Suprapubic skin (tissue), 4 donors: Measurements from ENCODE around the gene GASK1A. TPM values are rescaled to one million over a fixed set of nuclear protein-coding genes. Genes with fewer than 3 reads are reported as not detected.

ENCODE experiments used
- DNase-seq, 2 donors: peaks; one replicate each; pipeline ENCODE4 v3.0.0-alpha.2; 2019; ENCODE audit warnings: low spot score in 2 of 2
- H3K27ac ChIP-seq: fragments of 200-600 bp; sonication (generic); one replicate; pipeline ENCODE4 v1.5.1; 2019
- H3K27me3 ChIP-seq: fragments of 200-600 bp; sonication (generic); one replicate; pipeline ENCODE4 v1.5.1; 2019
- H3K36me3 ChIP-seq: fragments of 200-600 bp; sonication (generic); one replicate; pipeline ENCODE4 v1.5.1; 2019
- H3K4me1 ChIP-seq: fragments of 200-600 bp; sonication (generic); one replicate; pipeline ENCODE4 v1.5.1; 2019
- H3K4me3 ChIP-seq: fragments of 200-600 bp; sonication (generic); one replicate; pipeline ENCODE4 v1.5.1; 2019; ENCODE audit warnings: mild to moderate bottlenecking
- H3K9me3 ChIP-seq: fragments of 200-600 bp; sonication (generic); one replicate; pipeline ENCODE4 v1.5.1; 2019
- EP300 ChIP-seq: sonication (generic); formaldehyde crosslinking; IDR thresholded peaks from one replicate; pipeline ENCODE4 v1.6.1; 2017; ENCODE audit warnings: antibody characterized with exemption
- POLR2A ChIP-seq, 2 donors: fragments of 450-650 bp; IDR thresholded peaks; one replicate each; pipeline ENCODE4 v1.6.1; 2017; ENCODE audit warnings: antibody characterized with exemption in 2 of 2, mild to moderate bottlenecking in 2 of 2, moderate library complexity in 2 of 2
- POLR2AphosphoS5 ChIP-seq, 3 donors: sonication (generic); formaldehyde crosslinking; IDR thresholded peaks; one replicate each; pipeline ENCODE4 v1.6.1; 2017; ENCODE audit warnings: antibody characterized with exemption in 3 of 3
- WGBS: methylation state at CpG from one replicate; pipeline ENCODE4 v1.1.5; 2018; 5-methylcytosine and 5-hydroxymethylcytosine counted together
- total RNA-seq, 4 donors: library from RNA; depleted of rRNA; stranded (reverse); fragments of >200 nt; gene quantifications; one replicate each; pipeline ENCODE4 v1.1.0, GENCODE V29; 2016
- TF ChIP-seq, protein P1 (sequence below), 2 donors: fragments of 200-600 bp in 1 of 2; fragments of 450-650 bp in 1 of 2; sonication (generic) in 1 of 2; IDR thresholded peaks; one replicate each; pipeline ENCODE4 v1.5.1; 2016 to 2019; ENCODE audit warnings: antibody characterized with exemption in 2 of 2, mild to moderate bottlenecking in 1 of 2, moderate library complexity in 1 of 2

Gene GASK1A
- total RNA-seq, 4 donors from 2014 or later, result 1.5 to 8.2 (median 3.2) TPM

DNA sequence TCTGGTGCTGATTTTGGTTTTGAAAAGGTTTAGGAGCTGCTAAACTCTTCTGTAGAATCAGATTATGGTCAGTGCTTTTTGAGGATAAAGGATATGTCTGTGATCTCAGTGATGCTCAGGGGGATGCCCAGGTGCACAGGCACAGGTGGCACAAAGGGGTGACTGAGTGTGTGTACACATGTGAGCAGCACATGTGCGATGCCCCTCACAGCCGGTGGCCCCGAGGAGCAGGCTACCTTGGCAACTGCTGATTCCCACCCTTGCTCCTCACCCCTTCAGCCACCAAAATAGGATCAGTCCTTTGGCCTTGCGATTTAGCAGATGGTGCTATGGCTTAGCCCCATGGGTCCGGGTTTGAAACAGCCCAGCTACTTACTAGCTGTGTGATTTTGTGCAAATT lies 75.6 kb downstream of the GASK1A start:
- Histone ChIP-seq H3K36me3 (no peaks in the 10 kb centered on the region), H3K4me3 (no peak overlapping the region)
- 91% methylated on average over 5 of the region's 5 CpGs for WGBS

GRCh38 chr3:43055393-43055792 lies 76.3 kb downstream of the GASK1A start:
- peaks cover 13% of the 10 kb centered on the region for H3K9me3 ChIP-seq
- H3K27ac ChIP-seq, result no peak overlapping the region
- no peak for TF ChIP-seq POLR2A (IDR thresholded peaks at IDR 0.05)
- no peak for TF ChIP-seq POLR2AphosphoS5 (IDR thresholded peaks at IDR 0.05)
- TF ChIP-seq, protein P1, sequence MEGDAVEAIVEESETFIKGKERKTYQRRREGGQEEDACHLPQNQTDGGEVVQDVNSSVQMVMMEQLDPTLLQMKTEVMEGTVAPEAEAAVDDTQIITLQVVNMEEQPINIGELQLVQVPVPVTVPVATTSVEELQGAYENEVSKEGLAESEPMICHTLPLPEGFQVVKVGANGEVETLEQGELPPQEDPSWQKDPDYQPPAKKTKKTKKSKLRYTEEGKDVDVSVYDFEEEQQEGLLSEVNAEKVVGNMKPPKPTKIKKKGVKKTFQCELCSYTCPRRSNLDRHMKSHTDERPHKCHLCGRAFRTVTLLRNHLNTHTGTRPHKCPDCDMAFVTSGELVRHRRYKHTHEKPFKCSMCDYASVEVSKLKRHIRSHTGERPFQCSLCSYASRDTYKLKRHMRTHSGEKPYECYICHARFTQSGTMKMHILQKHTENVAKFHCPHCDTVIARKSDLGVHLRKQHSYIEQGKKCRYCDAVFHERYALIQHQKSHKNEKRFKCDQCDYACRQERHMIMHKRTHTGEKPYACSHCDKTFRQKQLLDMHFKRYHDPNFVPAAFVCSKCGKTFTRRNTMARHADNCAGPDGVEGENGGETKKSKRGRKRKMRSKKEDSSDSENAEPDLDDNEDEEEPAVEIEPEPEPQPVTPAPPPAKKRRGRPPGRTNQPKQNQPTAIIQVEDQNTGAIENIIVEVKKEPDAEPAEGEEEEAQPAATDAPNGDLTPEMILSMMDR (IDR thresholded peaks at IDR 0.05), result no peak
- no peak for TF ChIP-seq EP300
- no peaks in the 10 kb centered on the region for H3K36me3 ChIP-seq
- H3K27me3 ChIP-seq, result no peaks in the 10 kb centered on the region
- H3K4me3 ChIP-seq, result no peak overlapping the region
- no peak for DNase-seq
- no CpG with 5 or more reads among the region's 7 CpGs for WGBS
- no peaks in the 10 kb centered on the region for H3K4me1 ChIP-seq

More for the DNA sequence above, 75.6 kb downstream of the GASK1A start:
- no peaks in the 10 kb centered on the region for H3K27me3 ChIP-seq
- no peak for DNase-seq
- peaks cover 16% of the 10 kb centered on the region for H3K9me3 ChIP-seq
- TF ChIP-seq POLR2A (IDR thresholded peaks at IDR 0.05) (no peak), POLR2AphosphoS5 (IDR thresholded peaks at IDR 0.05) (no peak), EP300 (no peak)
- TF ChIP-seq, protein P1 (IDR thresholded peaks at IDR 0.05), result no peak
- H3K4me1 ChIP-seq, result no peaks in the 10 kb centered on the region
- H3K27ac ChIP-seq, result no peak overlapping the region

DNA sequence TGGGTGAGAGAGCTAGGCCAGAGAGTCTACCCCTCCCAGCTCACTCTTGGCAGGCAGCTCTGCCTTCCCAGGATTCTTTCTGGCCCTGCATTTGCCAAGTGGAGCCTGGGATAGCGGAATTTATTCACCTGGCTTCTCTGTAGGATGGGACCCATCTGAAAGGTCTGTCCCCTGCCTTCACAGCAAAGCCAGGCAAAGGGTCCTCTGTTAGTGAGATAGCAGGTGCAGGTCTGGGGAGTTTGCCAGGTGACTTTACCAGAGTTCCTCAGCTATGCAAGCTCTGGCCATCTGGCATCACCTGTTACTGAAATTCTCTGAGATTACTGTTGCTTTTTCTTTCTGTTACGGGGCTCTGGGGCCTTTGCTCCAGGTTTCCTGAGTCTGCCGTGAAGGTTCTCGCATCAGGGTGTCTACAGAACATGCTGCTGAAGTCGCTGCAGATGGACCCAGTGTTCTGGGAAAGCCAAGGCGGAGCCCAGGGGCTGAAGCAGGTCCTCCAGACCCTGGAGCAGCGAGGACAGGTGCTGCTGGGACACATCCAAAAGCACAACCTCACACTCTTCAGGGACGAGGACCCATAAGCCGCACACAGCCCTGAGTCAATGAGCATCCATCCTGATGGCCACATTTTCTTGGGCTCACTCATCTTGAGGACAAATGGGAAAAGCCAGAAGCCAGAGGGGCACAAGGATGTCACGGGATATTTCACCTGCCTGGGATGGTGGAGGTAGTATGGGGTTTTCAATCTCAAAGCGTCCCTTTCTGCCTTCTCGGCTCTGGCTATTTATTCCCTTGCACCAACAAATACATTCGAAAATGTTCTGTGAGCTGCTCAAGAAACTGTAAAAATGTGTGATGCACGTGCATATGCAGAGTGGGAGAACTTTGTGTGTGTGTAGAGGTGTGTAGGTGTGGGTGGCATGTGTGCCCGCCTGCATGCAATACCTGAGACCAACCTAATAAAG lies 77.0 kb downstream of the GASK1A start:
- H3K4me3 ChIP-seq, result no peak overlapping the region
- TF ChIP-seq POLR2A (IDR thresholded peaks at IDR 0.05) (no peak), EP300 (no peak), POLR2AphosphoS5 (IDR thresholded peaks at IDR 0.05) (no peak)
- TF ChIP-seq, protein P1 (IDR thresholded peaks at IDR 0.05), result no peak
- no peak for DNase-seq
- H3K27me3 ChIP-seq, result no peaks in the 10 kb centered on the region
- WGBS, result 92% methylated on average over 15 of the region's 15 CpGs
- no peak overlapping the region for H3K27ac ChIP-seq
- no peaks in the 10 kb centered on the region for H3K4me1 ChIP-seq
- H3K36me3 ChIP-seq, result no peaks in the 10 kb centered on the region
- peaks cover 7% of the 10 kb centered on the region for H3K9me3 ChIP-seq

DNA sequence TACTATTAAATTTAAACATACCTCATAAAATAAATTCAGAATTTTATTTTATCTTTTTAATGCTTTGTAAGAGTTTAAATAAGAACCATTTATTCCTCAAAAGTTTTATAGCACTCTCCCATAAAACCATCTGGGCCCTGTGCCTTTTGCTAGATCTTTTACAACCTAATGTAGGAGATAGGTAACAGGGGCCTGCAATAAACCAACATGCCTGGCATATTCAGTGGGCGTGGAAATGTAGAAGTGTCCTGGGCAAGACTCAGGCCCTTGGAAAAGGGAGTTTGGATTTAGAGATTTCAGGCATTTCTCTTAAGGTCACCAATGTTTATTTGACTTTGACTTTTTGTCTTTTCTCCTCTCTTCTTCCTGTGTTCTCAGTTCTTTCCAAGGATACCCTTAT lies 80.3 kb downstream of the GASK1A start:
- TF ChIP-seq EP300 (no peak), POLR2AphosphoS5 (IDR thresholded peaks at IDR 0.05) (no peak), POLR2A (IDR thresholded peaks at IDR 0.05) (no peak)
- TF ChIP-seq, protein P1 (IDR thresholded peaks at IDR 0.05), result no peak
- WGBS, result 100% methylated on average over 1 of the region's 1 CpG
- DNase-seq, result no peak
- Histone ChIP-seq H3K4me3 (no peak overlapping the region), H3K36me3 (peaks cover 5% of the 10 kb centered on the region), H3K27ac (no peak overlapping the region), H3K27me3 (no peaks in the 10 kb centered on the region), H3K9me3 (no peaks in the 10 kb centered on the region), H3K4me1 (no peaks in the 10 kb centered on the region)

DNA sequence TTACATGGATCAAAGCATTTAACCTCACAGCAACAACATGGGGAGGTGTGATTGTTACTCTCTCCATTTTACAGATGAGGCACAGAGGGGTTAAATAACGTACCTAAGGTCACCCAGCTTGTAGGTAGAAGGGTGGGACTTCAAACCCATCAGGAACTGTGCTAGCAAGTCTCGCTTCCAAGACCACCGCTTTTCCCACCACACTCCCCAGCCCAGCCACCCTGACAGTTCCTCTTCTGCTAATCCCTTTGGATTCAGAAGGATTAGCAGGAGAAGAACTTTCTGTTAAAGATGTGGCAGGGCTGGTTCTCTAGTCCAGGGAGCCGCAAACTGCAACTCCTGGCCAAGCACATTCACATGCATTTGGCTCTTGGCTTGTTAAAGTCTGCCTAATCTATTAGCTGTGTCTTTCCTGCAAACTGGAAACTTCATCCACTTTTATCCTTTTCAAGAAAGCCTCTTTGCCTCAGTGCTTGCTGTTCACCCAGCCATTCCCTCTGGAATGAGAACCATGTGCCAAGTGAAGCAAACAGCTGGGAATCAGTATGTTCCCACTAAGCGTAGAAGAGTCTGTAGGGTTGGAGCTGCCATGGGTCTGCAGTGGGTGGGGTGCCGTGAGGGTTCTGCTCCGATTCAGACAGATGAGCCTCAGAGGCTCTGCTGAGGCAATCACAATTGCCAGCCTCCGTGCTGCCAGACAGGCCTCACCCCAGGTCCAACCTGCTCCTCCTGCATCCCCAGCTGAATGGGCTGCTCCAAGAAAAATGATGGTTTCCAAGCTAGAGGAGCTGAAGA lies 82.2 kb downstream of the GASK1A start:
- Histone ChIP-seq H3K36me3 (peaks cover 5% of the 10 kb centered on the region), H3K27ac (no peak overlapping the region), H3K9me3 (no peaks in the 10 kb centered on the region), H3K4me1 (no peaks in the 10 kb centered on the region), H3K27me3 (no peaks in the 10 kb centered on the region), H3K4me3 (no peak overlapping the region)
- no peak for DNase-seq
- TF ChIP-seq POLR2A (IDR thresholded peaks at IDR 0.05) (no peak), POLR2AphosphoS5 (IDR thresholded peaks at IDR 0.05) (no peak), EP300 (no peak)
- TF ChIP-seq, protein P1 (IDR thresholded peaks at IDR 0.05), result no peak
- WGBS, result 83% methylated on average over 7 of the region's 8 CpGs
